Measurements from ENCODE around the gene C1QC.

C1QC gene

GRCh38 chr1:22651941-22652856 lies 8.8 kb downstream of the C1QC start:
- DNase-seq (ENCODE audit: low read depth), result no peak
- no peak for TF ChIP-seq CTCF (IDR thresholded peaks at IDR 0.05; ENCODE audit: control insufficient read depth, insufficient read depth, low read depth, low read length, missing control alignments)
- no peak overlapping the region for H3K4me3 ChIP-seq (ENCODE audit: control insufficient read depth, low read depth, low read length)

- no peak within 1 kb of the TSS for H3K4me3 ChIP-seq (ENCODE audit: control insufficient read depth, low read depth, low read length)
- no peak for DNase-seq (ENCODE audit: low read depth)
- no peak for TF ChIP-seq CTCF (IDR thresholded peaks at IDR 0.05; ENCODE audit: control insufficient read depth, insufficient read depth, low read depth, low read length, missing control alignments)
Measured at GRCh38 chr1:22652881-22653316, 9.5 kb downstream of the C1QC start, which contains the start of gene C1QB. Gene C1QB, plus strand, starts transcription at chr1:22653236. Its CDS starts 6,227 bp downstream, at chr1:22659463.

- no peak for DNase-seq (ENCODE audit: low read depth)
- TF ChIP-seq CTCF (IDR thresholded peaks at IDR 0.05; ENCODE audit: control insufficient read depth, insufficient read depth, low read depth, low read length, missing control alignments), result no peak
- H3K4me3 ChIP-seq (ENCODE audit: control insufficient read depth, low read depth, low read length), result no peak overlapping the region
Measured at GRCh38 chr1:22654692-22655091, 11.3 kb downstream of the C1QC start.

GRCh38 chr1:22658385-22659163 lies 15.1 kb downstream of the C1QC start:
- no peak for TF ChIP-seq CTCF (IDR thresholded peaks at IDR 0.05; ENCODE audit: control insufficient read depth, insufficient read depth, low read depth, low read length, missing control alignments)
- no peak for DNase-seq (ENCODE audit: low read depth)
- H3K4me3 ChIP-seq (ENCODE audit: control insufficient read depth, low read depth, low read length), result no peak overlapping the region

- TF ChIP-seq CTCF (IDR thresholded peaks at IDR 0.05; ENCODE audit: control insufficient read depth, insufficient read depth, low read depth, low read length, missing control alignments), result no peak
- H3K4me3 ChIP-seq (ENCODE audit: control insufficient read depth, low read depth, low read length), result no peak overlapping the region
- DNase-seq (ENCODE audit: low read depth), result no peak
Measured at GRCh38 chr1:22660716-22661241, 17.3 kb downstream of the C1QC start.

- no peak for TF ChIP-seq CTCF (IDR thresholded peaks at IDR 0.05; ENCODE audit: control insufficient read depth, insufficient read depth, low read depth, low read length, missing control alignments)
- no peak for DNase-seq (ENCODE audit: low read depth)
- no peak overlapping the region for H3K4me3 ChIP-seq (ENCODE audit: control insufficient read depth, low read depth, low read length)
Measured at GRCh38 chr1:22661880-22662279, 18.4 kb downstream of the C1QC start.

All from AG09309 (cell line).